ENCODE measurements around the gene LPP.

LPP gene

GRCh38 chr3:188544012-188544411, 390.1 kb downstream of the LPP start:
- TF ChIP-seq, protein P1, sequence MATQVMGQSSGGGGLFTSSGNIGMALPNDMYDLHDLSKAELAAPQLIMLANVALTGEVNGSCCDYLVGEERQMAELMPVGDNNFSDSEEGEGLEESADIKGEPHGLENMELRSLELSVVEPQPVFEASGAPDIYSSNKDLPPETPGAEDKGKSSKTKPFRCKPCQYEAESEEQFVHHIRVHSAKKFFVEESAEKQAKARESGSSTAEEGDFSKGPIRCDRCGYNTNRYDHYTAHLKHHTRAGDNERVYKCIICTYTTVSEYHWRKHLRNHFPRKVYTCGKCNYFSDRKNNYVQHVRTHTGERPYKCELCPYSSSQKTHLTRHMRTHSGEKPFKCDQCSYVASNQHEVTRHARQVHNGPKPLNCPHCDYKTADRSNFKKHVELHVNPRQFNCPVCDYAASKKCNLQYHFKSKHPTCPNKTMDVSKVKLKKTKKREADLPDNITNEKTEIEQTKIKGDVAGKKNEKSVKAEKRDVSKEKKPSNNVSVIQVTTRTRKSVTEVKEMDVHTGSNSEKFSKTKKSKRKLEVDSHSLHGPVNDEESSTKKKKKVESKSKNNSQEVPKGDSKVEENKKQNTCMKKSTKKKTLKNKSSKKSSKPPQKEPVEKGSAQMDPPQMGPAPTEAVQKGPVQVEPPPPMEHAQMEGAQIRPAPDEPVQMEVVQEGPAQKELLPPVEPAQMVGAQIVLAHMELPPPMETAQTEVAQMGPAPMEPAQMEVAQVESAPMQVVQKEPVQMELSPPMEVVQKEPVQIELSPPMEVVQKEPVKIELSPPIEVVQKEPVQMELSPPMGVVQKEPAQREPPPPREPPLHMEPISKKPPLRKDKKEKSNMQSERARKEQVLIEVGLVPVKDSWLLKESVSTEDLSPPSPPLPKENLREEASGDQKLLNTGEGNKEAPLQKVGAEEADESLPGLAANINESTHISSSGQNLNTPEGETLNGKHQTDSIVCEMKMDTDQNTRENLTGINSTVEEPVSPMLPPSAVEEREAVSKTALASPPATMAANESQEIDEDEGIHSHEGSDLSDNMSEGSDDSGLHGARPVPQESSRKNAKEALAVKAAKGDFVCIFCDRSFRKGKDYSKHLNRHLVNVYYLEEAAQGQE (IDR thresholded peaks at IDR 0.05; ENCODE audit: insufficient replicate concordance, low read depth), result no peak
- no peak for TF ChIP-seq POLR2AphosphoS5 (IDR thresholded peaks at IDR 0.05; ENCODE audit: low read depth)
- H3K4me3 ChIP-seq (replicated peaks; ENCODE audit: insufficient read depth, low read length), result no peak overlapping the region
- DNase-seq (ENCODE audit: low read depth in 1 of 2, low spot score in 1 of 2), result no peak
- no peaks in the 10 kb centered on the region for H3K27me3 ChIP-seq (ENCODE audit: insufficient read depth, poor library complexity, severe bottlenecking)
- H3K27ac ChIP-seq (replicated peaks), result no peak overlapping the region

DNA sequence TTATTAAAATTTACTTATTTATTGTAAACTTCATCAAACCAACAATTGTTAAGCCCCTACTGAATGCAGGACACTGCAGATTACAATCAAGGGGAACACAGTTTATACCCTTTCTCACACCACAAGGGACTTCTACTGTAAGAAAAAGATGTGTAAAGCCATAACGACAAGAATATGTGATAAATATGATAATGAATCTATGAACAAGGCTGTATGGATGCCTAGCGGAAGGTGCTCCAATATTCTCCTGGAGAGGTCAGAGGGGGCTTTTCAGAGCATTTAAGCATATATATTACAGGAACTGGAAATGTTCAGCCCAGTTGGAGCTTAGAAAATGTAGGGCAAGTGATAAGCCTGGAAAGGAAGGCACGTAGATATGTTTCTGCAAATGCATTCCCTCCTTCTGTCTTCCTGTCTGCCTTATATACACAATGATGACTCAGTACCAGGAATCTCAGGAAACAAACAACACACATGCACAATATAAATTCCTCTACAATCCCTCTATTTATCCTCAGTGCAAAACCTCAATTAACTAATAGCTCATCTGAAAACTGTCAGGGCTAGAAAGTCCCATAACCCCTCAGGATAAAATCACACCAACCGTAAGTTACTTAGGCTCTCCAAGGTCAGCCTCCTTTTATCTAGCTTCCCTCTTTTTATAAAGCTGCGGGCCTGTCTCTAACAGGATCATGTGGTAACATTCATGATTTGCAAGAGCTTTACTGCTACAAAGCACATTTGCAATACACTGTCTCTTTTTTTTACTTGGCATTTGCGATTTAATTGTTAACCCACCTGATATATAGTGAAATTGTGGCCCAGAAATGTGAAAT, 393.1 kb downstream of the LPP start:
- H3K27me3 ChIP-seq (ENCODE audit: insufficient read depth, poor library complexity, severe bottlenecking), result no peaks in the 10 kb centered on the region
- no peak overlapping the region for H3K27ac ChIP-seq (replicated peaks)
- no peak overlapping the region for H3K4me3 ChIP-seq (replicated peaks; ENCODE audit: insufficient read depth, low read length)
- DNase-seq (ENCODE audit: low read depth in 1 of 2, low spot score in 1 of 2), result no peak
- TF ChIP-seq SPI1 (IDR thresholded peaks at IDR 0.05; ENCODE audit: borderline replicate concordance, low read depth), result no peak
- TF ChIP-seq, protein P1 (IDR thresholded peaks at IDR 0.05; ENCODE audit: insufficient replicate concordance, low read depth), result no peak
- TF ChIP-seq CTCF (IDR thresholded peaks at IDR 0.05; ENCODE audit: insufficient read depth, low read length), result no peak

- no peak for TF ChIP-seq POLR2AphosphoS5 (IDR thresholded peaks at IDR 0.05; ENCODE audit: low read depth)
- no peaks in the 10 kb centered on the region for H3K27me3 ChIP-seq (ENCODE audit: insufficient read depth, poor library complexity, severe bottlenecking)
- DNase-seq (ENCODE audit: low read depth in 1 of 2, low spot score in 1 of 2), result no peak
Observed at GRCh38 chr3:188553569-188553968, 399.6 kb downstream of the LPP start.

DNA sequence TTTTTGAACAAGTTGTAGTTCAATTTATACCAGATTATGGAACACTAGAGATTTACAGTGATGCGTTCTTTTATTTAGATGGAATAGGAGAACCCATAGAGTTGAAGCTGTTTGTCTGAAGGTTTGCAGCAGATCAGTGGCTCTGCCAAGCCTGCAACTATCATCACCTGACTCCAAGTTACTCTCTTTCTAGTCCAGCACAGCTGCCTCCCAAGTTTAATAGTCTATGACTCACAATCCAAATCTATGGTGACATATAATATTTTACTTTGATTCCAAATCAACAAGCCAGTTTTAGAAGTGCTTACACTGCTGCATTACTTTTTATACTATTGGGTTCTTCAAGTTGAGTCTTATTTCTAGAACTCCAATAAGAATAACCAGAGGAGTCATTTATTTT, 400.4 kb downstream of the LPP start:
- TF ChIP-seq, protein P1 (IDR thresholded peaks at IDR 0.05; ENCODE audit: insufficient replicate concordance, low read depth), result no peak
- TF ChIP-seq CTCF (IDR thresholded peaks at IDR 0.05; ENCODE audit: insufficient read depth, low read length), result no peak
- TF ChIP-seq GABPA (IDR thresholded peaks at IDR 0.05; ENCODE audit: low read depth), result no peak
- TF ChIP-seq POLR2AphosphoS5 (IDR thresholded peaks at IDR 0.05; ENCODE audit: low read depth), result no peak
- no peak for TF ChIP-seq SPI1 (IDR thresholded peaks at IDR 0.05; ENCODE audit: borderline replicate concordance, low read depth)
- Histone ChIP-seq H3K4me3 (replicated peaks; ENCODE audit: insufficient read depth, low read length) (no peak overlapping the region), H3K27ac (replicated peaks) (no peak overlapping the region), H3K27me3 (ENCODE audit: insufficient read depth, poor library complexity, severe bottlenecking) (no peaks in the 10 kb centered on the region)
- DNase-seq (ENCODE audit: low read depth in 1 of 2, low spot score in 1 of 2), result no peak

More at GRCh38 chr3:188553569-188553968, 399.6 kb downstream of the LPP start:
- no peak overlapping the region for H3K27ac ChIP-seq (replicated peaks)
- H3K4me3 ChIP-seq (replicated peaks; ENCODE audit: insufficient read depth, low read length), result no peak overlapping the region
